ENCODE data around the gene RECQL. TPM values are rescaled to one million over a fixed set of nuclear protein-coding genes. Genes with fewer than 3 reads are reported as not detected.
"Not testable (repeated sequence)": the region's sequence is repeated elsewhere in the genome, so short reads cannot be mapped to it uniquely, and the experiment has no call there.

RECQL gene
- total RNA-seq, 1 experiment from 2014 or later = 49.5 TPM

DNA sequence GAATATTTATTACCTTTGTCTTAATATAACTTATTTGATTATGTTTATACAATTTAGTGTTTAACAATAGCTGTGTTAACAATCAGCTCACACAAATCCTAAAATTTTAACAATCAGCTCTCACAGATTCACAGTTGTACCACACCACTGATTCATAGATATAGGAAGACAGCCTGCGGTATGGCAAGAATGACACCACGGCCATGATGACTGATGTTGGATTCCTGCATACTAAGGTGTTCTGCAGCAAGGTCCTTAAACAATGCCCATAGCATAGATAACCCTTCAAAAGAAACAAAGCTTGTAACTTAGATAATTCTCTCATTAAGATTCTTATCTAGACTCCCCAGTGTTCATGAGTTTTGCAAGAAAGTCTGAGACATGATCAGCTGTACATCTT lies 67.9 kb downstream of the RECQL start:
- no peak for DNase-seq (ENCODE audit: unreplicated experiment)
- Mint-ChIP-seq H3K27ac (ENCODE audit: low read depth, unreplicated experiment) (no peak overlapping the region), H3K36me3 (ENCODE audit: insufficient read depth, unreplicated experiment) (no peaks in the 10 kb centered on the region), H3K4me1 (ENCODE audit: insufficient read depth, unreplicated experiment) (peaks cover 11% of the 10 kb centered on the region), H3K27me3 (ENCODE audit: insufficient read depth, unreplicated experiment) (peaks cover 52% of the 10 kb centered on the region), H3K9me3 (ENCODE audit: unreplicated experiment) (no peaks in the 10 kb centered on the region), H3K4me3 (ENCODE audit: unreplicated experiment) (no peak overlapping the region)
- intact Hi-C loops (cut with micrococcal nuclease) = no loop called here
- no TSS peak for BruUV-seq (replicated peaks)
- TF ChIP-seq CTCF (IDR thresholded peaks at IDR 0.05; ENCODE audit: unreplicated experiment) = no peak
- ChIA-PET POLR2A (no interaction called here), CTCF (interaction anchor here (0.5 to 0.8 kb wide), 2 partner anchors 58 to 185 kb away, joined by 3 to 4 read pairs; no protein-coding TSS in a partner anchor)

GRCh38 chr12:21429994-21430393 lies 71.4 kb downstream of the RECQL start:
- H3K4me1 Mint-ChIP-seq (ENCODE audit: insufficient read depth, unreplicated experiment) = no peaks in the 10 kb centered on the region
- POLR2A ChIA-PET = no interaction called here
- H3K36me3 Mint-ChIP-seq (ENCODE audit: insufficient read depth, unreplicated experiment) = no peaks in the 10 kb centered on the region
- peaks cover 7% of the 10 kb centered on the region for H3K9me3 Mint-ChIP-seq (ENCODE audit: unreplicated experiment)
- H3K4me3 Mint-ChIP-seq (ENCODE audit: unreplicated experiment) = no peak overlapping the region
- no peak overlapping the region for H3K27ac Mint-ChIP-seq (ENCODE audit: low read depth, unreplicated experiment)
- TF ChIP-seq CTCF (IDR thresholded peaks at IDR 0.05; ENCODE audit: unreplicated experiment) = no peak
- CTCF ChIA-PET = no interaction called here
- BruUV-seq (replicated peaks) = no TSS peak
- H3K27me3 Mint-ChIP-seq (ENCODE audit: insufficient read depth, unreplicated experiment) = peaks cover 74% of the 10 kb centered on the region
- no peak for DNase-seq (ENCODE audit: unreplicated experiment)
- intact Hi-C loops (cut with micrococcal nuclease) = no loop called here

GRCh38 chr12:21428241-21428640 lies 73.2 kb downstream of the RECQL start:
- CTCF ChIA-PET = interaction anchor here (0.6 kb wide), 1 partner anchor 21 kb away, joined by 3 read pairs; no protein-coding TSS in a partner anchor
- POLR2A ChIA-PET = interaction anchor here (0.9 kb wide), 1 partner anchor 9 kb away, joined by 3 read pairs; the partner anchor contains the start of gene PYROXD1
- BruUV-seq (replicated peaks) = no TSS peak

GRCh38 chr12:21419009-21419699 lies 82.3 kb downstream of the RECQL start:
- H3K27ac Mint-ChIP-seq (ENCODE audit: low read depth, unreplicated experiment); H3K4me3 Mint-ChIP-seq (ENCODE audit: unreplicated experiment); DNase-seq (ENCODE audit: unreplicated experiment); H3K4me1 Mint-ChIP-seq (ENCODE audit: insufficient read depth, unreplicated experiment); H3K9me3 Mint-ChIP-seq (ENCODE audit: unreplicated experiment); CTCF ChIA-PET; BruUV-seq (replicated peaks); H3K36me3 Mint-ChIP-seq (ENCODE audit: insufficient read depth, unreplicated experiment); POLR2A ChIA-PET: not testable (repeated sequence)
- intact Hi-C loops (cut with micrococcal nuclease) = loop anchor here (10.0 kb wide), 1 partner anchor 54 kb away; no protein-coding TSS in a partner anchor
- peaks cover 55% of the 10 kb centered on the region for H3K27me3 Mint-ChIP-seq (ENCODE audit: insufficient read depth, unreplicated experiment)

More at GRCh38 chr12:21428241-21428640, 73.2 kb downstream of the RECQL start:
- intact Hi-C loops (cut with micrococcal nuclease) = no loop called here
- no peak overlapping the region for H3K27ac Mint-ChIP-seq (ENCODE audit: low read depth, unreplicated experiment)
- H3K4me3 Mint-ChIP-seq (ENCODE audit: unreplicated experiment) = no peak overlapping the region
- DNase-seq (ENCODE audit: unreplicated experiment) = no peak
- no peaks in the 10 kb centered on the region for H3K4me1 Mint-ChIP-seq (ENCODE audit: insufficient read depth, unreplicated experiment)
- H3K9me3 Mint-ChIP-seq (ENCODE audit: unreplicated experiment) = peaks cover 7% of the 10 kb centered on the region
- no peaks in the 10 kb centered on the region for H3K36me3 Mint-ChIP-seq (ENCODE audit: insufficient read depth, unreplicated experiment)
- no peak for TF ChIP-seq CTCF (IDR thresholded peaks at IDR 0.05; ENCODE audit: unreplicated experiment)
- peaks cover 60% of the 10 kb centered on the region for H3K27me3 Mint-ChIP-seq (ENCODE audit: insufficient read depth, unreplicated experiment)

Other genes with a start within 250 kb of the RECQL start
- gene SLCO1A2, start 166.7 kb downstream of the RECQL start, total RNA-seq (2022) = not detected in 2 replicates
- gene IAPP, start 128.7 kb downstream of the RECQL start, total RNA-seq (2022) = not detected in 2 replicates
- 35.5 and 35.9 TPM in 2 replicates for gene PYROXD1, start 64.0 kb downstream of the RECQL start, total RNA-seq (2022)
- gene GOLT1B, start 154 bp upstream of the RECQL start, total RNA-seq (2022) = 58.6 and 80.7 TPM in 2 replicates
- gene SPX, start 24.7 kb upstream of the RECQL start, total RNA-seq (2022) = 154 and 203 TPM in 2 replicates
- 0.29 and 0.47 TPM in 2 replicates for gene GYS2, start 103.2 kb upstream of the RECQL start, total RNA-seq (2022)
- 715 and 788 TPM in 2 replicates for gene LDHB, start 156.2 kb upstream of the RECQL start, total RNA-seq (2022)

Data from MCF 10A (cell line).